Mesangial cell (primary cell): Measurements from ENCODE around the gene RGS3. TPM values are rescaled to one million over a fixed set of nuclear protein-coding genes. Genes with fewer than 3 reads are reported as not detected.

Experiments used
- total RNA-seq: library from RNA; depleted of rRNA; stranded (reverse); fragments of >200 nt; gene quantifications from 2 replicates; pipeline ENCODE4 v1.2.3, GENCODE V29; 2015

Gene RGS3
- 64.4 and 107 TPM in 2 replicates for total RNA-seq

DNA sequence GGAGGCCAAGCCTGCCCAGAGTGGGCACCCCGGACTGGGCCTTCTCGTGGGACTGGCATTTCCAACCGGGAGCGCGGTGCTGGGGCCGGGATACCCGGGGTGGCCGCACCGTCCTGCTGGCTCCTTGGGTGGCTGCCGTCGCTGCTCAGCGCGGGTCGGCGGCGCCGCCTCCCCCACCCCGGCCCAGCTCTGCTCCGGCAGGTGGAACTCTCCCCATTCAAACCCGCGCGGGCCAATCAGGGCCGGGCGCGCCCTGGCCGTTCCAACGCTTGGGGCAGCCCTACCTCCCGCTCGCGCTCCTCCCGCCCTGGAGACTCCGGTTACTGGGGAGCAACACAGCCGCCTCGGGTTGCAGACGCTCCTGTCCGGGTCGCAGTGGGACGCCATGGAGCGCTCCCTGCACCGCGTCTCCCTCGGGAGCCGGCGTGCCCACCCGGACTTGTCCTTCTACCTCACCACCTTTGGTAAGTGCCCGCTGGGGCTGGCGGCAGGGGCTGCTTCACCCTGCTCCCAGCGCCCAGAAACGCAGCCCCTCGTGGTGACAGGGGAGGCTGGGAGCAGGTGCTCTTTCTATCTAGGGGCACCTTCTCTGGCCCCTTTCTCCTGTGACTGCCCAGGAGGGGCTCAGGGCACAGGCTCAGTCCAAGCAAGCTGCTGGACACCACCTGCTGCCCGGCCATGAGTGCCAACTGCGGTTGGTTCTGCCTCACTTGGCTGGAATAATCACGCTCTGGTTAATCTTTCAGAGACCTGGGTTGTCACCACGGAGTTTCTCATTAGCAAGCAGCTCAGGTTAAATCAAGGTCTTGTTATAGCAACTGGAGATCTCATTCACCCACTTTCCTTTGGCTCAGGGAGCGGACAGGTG lies at the start of gene RGS3:
Gene RGS3, plus strand, starts transcription at position 310 of the 868 bp plus-strand sequence. Its CDS starts 76 bp downstream, at position 386.

Other genes starting within 250 kb of the RGS3 start
- gene FKBP15, start 242.4 kb upstream of the RGS3 start, total RNA-seq, result 12.4 and 13.1 TPM in 2 replicates
- 12.1 and 13.2 TPM in 2 replicates for gene SLC31A1, start 242.2 kb upstream of the RGS3 start, total RNA-seq
- 12.8 and 14.3 TPM in 2 replicates for gene CDC26, start 188.2 kb upstream of the RGS3 start, total RNA-seq
- 12.9 and 25.6 TPM in 2 replicates for gene PRPF4, start 188.1 kb upstream of the RGS3 start, total RNA-seq
- 0.38 TPM in 1 of 2 replicates, not detected in the other for gene RNF183, start 160.4 kb upstream of the RGS3 start, total RNA-seq
- gene WDR31, start 123.5 kb upstream of the RGS3 start, total RNA-seq, result 0.16 and 1.8 TPM in 2 replicates
- 0.13 and 0.65 TPM in 2 replicates for gene BSPRY, start 114.2 kb upstream of the RGS3 start, total RNA-seq
- gene HDHD3, start 86.7 kb upstream of the RGS3 start, total RNA-seq, result 13.5 and 16.5 TPM in 2 replicates
- gene ALAD, start 62.4 kb upstream of the RGS3 start, total RNA-seq, result 6.8 and 13.9 TPM in 2 replicates
- 20.5 and 59.6 TPM in 2 replicates for gene POLE3, start 53.1 kb upstream of the RGS3 start, total RNA-seq
- 0.65 and 0.89 TPM in 2 replicates for gene C9orf43, start 53.0 kb upstream of the RGS3 start, total RNA-seq